Measurements from ENCODE around the gene STEAP2. TPM values are rescaled to one million over a fixed set of nuclear protein-coding genes. Genes with fewer than 3 reads are reported as not detected.

The STEAP2 gene
- polyA plus RNA-seq, 2 of the 4 experiments (the other 2 are of a cell fraction), result 5.1 to 49.2 TPM

GRCh38 chr7:90222811-90223725, 11.5 kb downstream of the STEAP2 start (continued):
- peak; percentile 54; the same call in 1 of the 2 replicates for TF ChIP-seq FOXS1 (CRISPR knock-in tag; IDR thresholded peaks at IDR 0.05)
- no peak for TF ChIP-seq HMGXB4 (CRISPR knock-in tag; IDR thresholded peaks at IDR 0.05; ENCODE audit: borderline replicate concordance)

GRCh38 chr7:90224195-90224594, 12.7 kb downstream of the STEAP2 start:
- TF ChIP-seq CEBPB (IDR thresholded peaks at IDR 0.05) (no peak), SMC3 (IDR thresholded peaks at IDR 0.05) (no peak), RFX5 (IDR thresholded peaks at IDR 0.05) (peak; percentile 55; the same call in 1 of the 2 replicates)
- Histone ChIP-seq H3K4me2 (no peak overlapping the region), H3K4me1 (peaks cover 11% of the 10 kb centered on the region), H3K9me3 (no peaks in the 10 kb centered on the region), H3K4me3 (no peak overlapping the region), H3K27ac (0 out of 6 replicates have a peak overlapping the region, but pooled peaks of 1 of the 2 experiments have one; percentile 7)
- ChIA-PET CTCF (interaction anchor here (1.9 to 2.5 kb wide), 3 partner anchors 8 to 70 kb away, joined by 5 to 12 read pairs (median 9); partner anchors contain the start of genes STEAP1 and STEAP2), POLR2A (no interaction called here)
- DNase-seq (ENCODE audit: low read depth in 1 of 2, low spot score in 1 of 2) (no peak), FAIRE-seq (no peak), ATAC-seq (no peak)
- WGBS (ENCODE audit: missing lambda C conversion rate), result 81% methylated on average over 3 of the region's 3 CpGs

- Histone ChIP-seq H3K27ac (no peak overlapping the region), H3K4me3 (no peak overlapping the region), H3K4me2 (no peak overlapping the region), H3K4me1 (peaks cover 14% of the 10 kb centered on the region), H3K9me3 (no peaks in the 10 kb centered on the region)
- POLR2A ChIA-PET, result no interaction called here
- no peak for DNase-seq (ENCODE audit: low read depth in 1 of 2, low spot score in 1 of 2)
- CTCF ChIA-PET, result interaction anchor here (1.9 to 2.5 kb wide), 2 partner anchors 13 to 71 kb away, joined by 9 to 12 read pairs; partner anchors contain the start of genes STEAP1 and STEAP2
- FAIRE-seq, result no peak
- ATAC-seq, result no peak
- TF ChIP-seq POLR2A (IDR thresholded peaks at IDR 0.05; ENCODE audit: low read length), result no peak
- no peak for TF ChIP-seq TFCP2L1 (CRISPR knock-in tag; IDR thresholded peaks at IDR 0.05)
- TF ChIP-seq CTCF (IDR thresholded peaks at IDR 0.05), result no peak
- no peak for TF ChIP-seq SMC3 (IDR thresholded peaks at IDR 0.05)
- no peak for TF ChIP-seq HEYL (CRISPR knock-in tag; IDR thresholded peaks at IDR 0.05)
- no peak for TF ChIP-seq HDAC2 (IDR thresholded peaks at IDR 0.05)
- TF ChIP-seq TP53 (CRISPR knock-in tag; IDR thresholded peaks at IDR 0.05), result no peak
- TF ChIP-seq BCL3 (IDR thresholded peaks at IDR 0.05), result no peak
- WGBS (ENCODE audit: missing lambda C conversion rate), result 94% methylated on average over 3 of the region's 3 CpGs
Observed at GRCh38 chr7:90225181-90225580, 13.6 kb downstream of the STEAP2 start.

- TF ChIP-seq CHD4 (IDR thresholded peaks at IDR 0.05; ENCODE audit: borderline replicate concordance) (no peak), BHLHE40 (IDR thresholded peaks at IDR 0.05; ENCODE audit: low read depth, low read length) (no peak), TP53 (CRISPR knock-in tag; IDR thresholded peaks at IDR 0.05) (no peak), MYC (IDR thresholded peaks at IDR 0.05; ENCODE audit: borderline replicate concordance, low read length) (no peak), MAX (IDR thresholded peaks at IDR 0.05) (no peak), HEYL (CRISPR knock-in tag; IDR thresholded peaks at IDR 0.05) (no peak), PHF8 (IDR thresholded peaks at IDR 0.05; ENCODE audit: borderline replicate concordance, low read depth) (no peak), GATA3 (IDR thresholded peaks at IDR 0.05; ENCODE audit: borderline replicate concordance) (no peak)
- TF ChIP-seq, protein P1, sequence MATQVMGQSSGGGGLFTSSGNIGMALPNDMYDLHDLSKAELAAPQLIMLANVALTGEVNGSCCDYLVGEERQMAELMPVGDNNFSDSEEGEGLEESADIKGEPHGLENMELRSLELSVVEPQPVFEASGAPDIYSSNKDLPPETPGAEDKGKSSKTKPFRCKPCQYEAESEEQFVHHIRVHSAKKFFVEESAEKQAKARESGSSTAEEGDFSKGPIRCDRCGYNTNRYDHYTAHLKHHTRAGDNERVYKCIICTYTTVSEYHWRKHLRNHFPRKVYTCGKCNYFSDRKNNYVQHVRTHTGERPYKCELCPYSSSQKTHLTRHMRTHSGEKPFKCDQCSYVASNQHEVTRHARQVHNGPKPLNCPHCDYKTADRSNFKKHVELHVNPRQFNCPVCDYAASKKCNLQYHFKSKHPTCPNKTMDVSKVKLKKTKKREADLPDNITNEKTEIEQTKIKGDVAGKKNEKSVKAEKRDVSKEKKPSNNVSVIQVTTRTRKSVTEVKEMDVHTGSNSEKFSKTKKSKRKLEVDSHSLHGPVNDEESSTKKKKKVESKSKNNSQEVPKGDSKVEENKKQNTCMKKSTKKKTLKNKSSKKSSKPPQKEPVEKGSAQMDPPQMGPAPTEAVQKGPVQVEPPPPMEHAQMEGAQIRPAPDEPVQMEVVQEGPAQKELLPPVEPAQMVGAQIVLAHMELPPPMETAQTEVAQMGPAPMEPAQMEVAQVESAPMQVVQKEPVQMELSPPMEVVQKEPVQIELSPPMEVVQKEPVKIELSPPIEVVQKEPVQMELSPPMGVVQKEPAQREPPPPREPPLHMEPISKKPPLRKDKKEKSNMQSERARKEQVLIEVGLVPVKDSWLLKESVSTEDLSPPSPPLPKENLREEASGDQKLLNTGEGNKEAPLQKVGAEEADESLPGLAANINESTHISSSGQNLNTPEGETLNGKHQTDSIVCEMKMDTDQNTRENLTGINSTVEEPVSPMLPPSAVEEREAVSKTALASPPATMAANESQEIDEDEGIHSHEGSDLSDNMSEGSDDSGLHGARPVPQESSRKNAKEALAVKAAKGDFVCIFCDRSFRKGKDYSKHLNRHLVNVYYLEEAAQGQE (IDR thresholded peaks at IDR 0.05), result no peak
- DNase-seq (ENCODE audit: low read depth in 1 of 2, low spot score in 1 of 2) (no peak), ATAC-seq (no peak), FAIRE-seq (no peak)
- POLR2A ChIA-PET, result no interaction called here
- H3K4me3 ChIP-seq, result no peak overlapping the region
- WGBS (ENCODE audit: missing lambda C conversion rate), result 69% methylated on average over 1 of the region's 1 CpG
- no peaks in the 10 kb centered on the region for H3K9me3 ChIP-seq
- H3K4me1 ChIP-seq, result peaks cover 15% of the 10 kb centered on the region
- H3K4me2 ChIP-seq, result no peak overlapping the region
- H3K27ac ChIP-seq, result no peak overlapping the region
- CTCF ChIA-PET, result no interaction called here
Observed at GRCh38 chr7:90225601-90226000, 14.1 kb downstream of the STEAP2 start.
